Uterus (tissue), 4 donors: ENCODE data around the gene RUNX1. TPM values are rescaled to one million over a fixed set of nuclear protein-coding genes. Genes with fewer than 3 reads are reported as not detected.

Experiments
- DNase-seq, 2 donors: peaks; one replicate each; pipeline ENCODE4 v3.0.0-alpha.2; 2019 to 2020
- H3K27ac ChIP-seq, 2 donors: fragments of 200-600 bp; sonication (generic); 1 replicate in 1 of 2; 2 replicates in 1 of 2; pipeline ENCODE4 v1.5.1; 2016 to 2018
- H3K27me3 ChIP-seq, 2 donors: fragments of 200-600 bp; sonication (generic); one replicate each; pipeline ENCODE4 v1.5.1; 2018 to 2019; ENCODE audit warnings: control low read depth in 1 of 2
- H3K36me3 ChIP-seq, 2 donors: fragments of 200-600 bp; sonication (generic); one replicate each; pipeline ENCODE4 v1.5.1; 2019; ENCODE audit warnings: control low read depth in 1 of 2
- H3K4me1 ChIP-seq, 2 donors: fragments of 200-600 bp; sonication (generic); one replicate each; pipeline ENCODE4 v1.5.1; 2018 to 2019; ENCODE audit warnings: control low read depth in 1 of 2
- H3K4me3 ChIP-seq, 2 donors: fragments of 200-600 bp; sonication (generic); 1 replicate in 1 of 2; 2 replicates in 1 of 2; pipeline ENCODE4 v1.5.1; 2018 to 2019; ENCODE audit warnings: mild to moderate bottlenecking in 1 of 2
- H3K9me3 ChIP-seq, 2 donors: fragments of 200-600 bp; sonication (generic); one replicate each; pipeline ENCODE4 v1.5.1; 2019; ENCODE audit warnings: control low read depth in 1 of 2
- POLR2A ChIP-seq, 2 donors: fragments of 450-650 bp; IDR thresholded peaks; one replicate each; pipeline ENCODE4 v1.6.1; 2016; ENCODE audit warnings: antibody characterized with exemption in 2 of 2, mild to moderate bottlenecking in 1 of 2, moderate library complexity in 1 of 2
- intact Hi-C: fragments of 100-400 bp; cut with DNase I; formaldehyde crosslinking; loops from one replicate; pipeline ENCODE4 v1.15.1; 2023; ENCODE audit warnings: low total_unique reads
- total RNA-seq, 4 donors: library from RNA; depleted of rRNA in 3 of 4; stranded (reverse); fragments of >200 nt in 3 of 4; gene quantifications; one replicate each; pipeline versions ENCODE4 v1.1.0 to v1.2.4, GENCODE V29; 2014 to 2023
- TF ChIP-seq, protein P1 (sequence below), 4 experiments: fragments of 200-600 bp in 2 of 4; fragments of 450-650 bp in 2 of 4; sonication (generic) in 2 of 4; IDR thresholded peaks; one replicate each; pipeline ENCODE4 v1.5.1; 2016 to 2019; ENCODE audit warnings: antibody characterized with exemption in 4 of 4, mild to moderate bottlenecking in 2 of 4, moderate library complexity in 1 of 4
- donor health status: DM: yes; HTN: yes; CAD: no.

The RUNX1 gene
- total RNA-seq, 4 donors from 2014 or later, result under 0.01 to 13.2 (median 8.7) TPM

DNA sequence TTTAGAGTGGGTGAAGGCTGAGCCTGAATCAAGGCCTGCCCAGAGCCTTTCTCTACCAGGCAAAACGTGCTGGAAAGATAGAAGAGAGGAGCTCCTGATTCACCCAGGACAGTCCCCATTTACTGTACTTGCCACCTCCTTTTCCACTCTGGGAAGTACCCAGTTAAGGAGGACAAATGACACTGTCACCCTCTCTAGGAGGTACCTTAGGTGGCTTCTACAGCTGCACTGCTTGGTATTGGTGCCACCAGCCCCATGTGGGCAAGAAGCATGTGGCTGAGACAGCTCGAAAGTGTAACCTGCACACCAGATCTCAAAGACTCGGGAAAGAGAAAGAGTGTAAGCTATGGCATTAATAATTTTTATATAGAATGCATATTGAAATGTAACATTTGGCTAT is 42.3 kb downstream of the RUNX1 start:
- Histone ChIP-seq H3K9me3 (no peaks in the 10 kb centered on the region), H3K4me1 (no peaks in the 10 kb centered on the region), H3K27ac (no peak overlapping the region), H3K4me3 (no peak overlapping the region), H3K27me3 (no peaks in the 10 kb centered on the region), H3K36me3 (no peaks in the 10 kb centered on the region)
- TF ChIP-seq, protein P1, sequence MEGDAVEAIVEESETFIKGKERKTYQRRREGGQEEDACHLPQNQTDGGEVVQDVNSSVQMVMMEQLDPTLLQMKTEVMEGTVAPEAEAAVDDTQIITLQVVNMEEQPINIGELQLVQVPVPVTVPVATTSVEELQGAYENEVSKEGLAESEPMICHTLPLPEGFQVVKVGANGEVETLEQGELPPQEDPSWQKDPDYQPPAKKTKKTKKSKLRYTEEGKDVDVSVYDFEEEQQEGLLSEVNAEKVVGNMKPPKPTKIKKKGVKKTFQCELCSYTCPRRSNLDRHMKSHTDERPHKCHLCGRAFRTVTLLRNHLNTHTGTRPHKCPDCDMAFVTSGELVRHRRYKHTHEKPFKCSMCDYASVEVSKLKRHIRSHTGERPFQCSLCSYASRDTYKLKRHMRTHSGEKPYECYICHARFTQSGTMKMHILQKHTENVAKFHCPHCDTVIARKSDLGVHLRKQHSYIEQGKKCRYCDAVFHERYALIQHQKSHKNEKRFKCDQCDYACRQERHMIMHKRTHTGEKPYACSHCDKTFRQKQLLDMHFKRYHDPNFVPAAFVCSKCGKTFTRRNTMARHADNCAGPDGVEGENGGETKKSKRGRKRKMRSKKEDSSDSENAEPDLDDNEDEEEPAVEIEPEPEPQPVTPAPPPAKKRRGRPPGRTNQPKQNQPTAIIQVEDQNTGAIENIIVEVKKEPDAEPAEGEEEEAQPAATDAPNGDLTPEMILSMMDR (IDR thresholded peaks at IDR 0.05), result no peak
- no peak for TF ChIP-seq POLR2A (IDR thresholded peaks at IDR 0.05)
- intact Hi-C loops, result no loop called here
- no peak for DNase-seq

DNA sequence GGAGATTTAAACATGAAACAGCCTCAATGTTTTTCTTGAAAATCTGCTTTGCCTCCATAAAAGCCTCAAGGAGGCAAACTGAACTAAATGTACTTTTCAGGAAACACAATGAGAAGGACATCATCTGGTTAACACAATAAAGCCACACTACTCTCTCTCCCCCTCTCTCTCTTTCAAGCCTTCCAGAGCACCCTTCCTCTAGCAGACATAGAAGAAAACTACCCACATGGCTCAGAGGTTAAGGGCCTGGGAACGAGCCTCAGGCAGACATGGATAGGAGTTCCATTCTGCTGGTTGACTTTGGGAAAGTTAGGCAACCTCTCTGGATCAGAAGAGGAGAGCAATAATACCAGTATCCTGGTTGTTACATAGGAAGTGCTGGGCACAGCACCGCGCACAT is 42.9 kb downstream of the RUNX1 start:
- Histone ChIP-seq H3K27me3 (no peaks in the 10 kb centered on the region), H3K4me3 (no peak overlapping the region), H3K36me3 (no peaks in the 10 kb centered on the region), H3K4me1 (no peaks in the 10 kb centered on the region), H3K27ac (no peak overlapping the region), H3K9me3 (no peaks in the 10 kb centered on the region)
- DNase-seq, result no peak
- intact Hi-C loops, result no loop called here
- TF ChIP-seq, protein P1 (IDR thresholded peaks at IDR 0.05), result no peak
- no peak for TF ChIP-seq POLR2A (IDR thresholded peaks at IDR 0.05)

DNA sequence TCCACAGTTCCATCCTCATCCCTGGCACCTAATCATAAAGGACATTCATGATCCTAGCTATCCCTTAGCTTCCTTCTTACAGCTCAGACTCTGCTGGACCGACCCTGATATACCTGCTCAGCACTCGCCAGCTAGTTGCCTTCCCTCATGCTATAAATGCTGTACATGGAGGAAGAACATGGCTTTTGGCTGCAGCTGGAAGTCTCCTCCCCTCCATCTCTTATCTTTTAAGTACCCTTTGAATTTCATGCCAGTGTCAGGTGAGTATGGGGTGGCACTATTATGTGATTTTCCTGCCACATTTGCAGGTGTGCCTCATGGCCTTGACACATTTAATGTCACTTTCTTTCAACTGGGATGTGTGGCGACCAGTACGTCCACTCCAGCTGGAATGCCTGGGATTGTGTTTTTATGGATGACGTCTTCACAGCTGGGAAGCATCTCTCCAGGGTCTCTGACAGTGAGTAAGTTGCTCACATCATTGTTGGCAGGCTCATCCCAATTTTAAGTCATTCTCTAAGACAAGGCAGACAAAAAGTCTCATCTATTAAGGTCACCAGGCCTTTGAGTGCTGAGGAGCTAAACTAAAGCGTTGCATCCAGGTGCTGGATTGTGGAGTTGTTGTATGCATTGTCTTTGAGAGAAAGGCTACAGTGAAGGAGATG is 43.4 kb downstream of the RUNX1 start:
- TF ChIP-seq, protein P1 (IDR thresholded peaks at IDR 0.05), result no peak
- intact Hi-C loops, result no loop called here
- no peak overlapping the region for H3K4me3 ChIP-seq
- no peaks in the 10 kb centered on the region for H3K36me3 ChIP-seq
- H3K4me1 ChIP-seq, result no peaks in the 10 kb centered on the region
- H3K9me3 ChIP-seq, result no peaks in the 10 kb centered on the region
- H3K27me3 ChIP-seq, result no peaks in the 10 kb centered on the region
- DNase-seq, result no peak
- no peak overlapping the region for H3K27ac ChIP-seq

DNA sequence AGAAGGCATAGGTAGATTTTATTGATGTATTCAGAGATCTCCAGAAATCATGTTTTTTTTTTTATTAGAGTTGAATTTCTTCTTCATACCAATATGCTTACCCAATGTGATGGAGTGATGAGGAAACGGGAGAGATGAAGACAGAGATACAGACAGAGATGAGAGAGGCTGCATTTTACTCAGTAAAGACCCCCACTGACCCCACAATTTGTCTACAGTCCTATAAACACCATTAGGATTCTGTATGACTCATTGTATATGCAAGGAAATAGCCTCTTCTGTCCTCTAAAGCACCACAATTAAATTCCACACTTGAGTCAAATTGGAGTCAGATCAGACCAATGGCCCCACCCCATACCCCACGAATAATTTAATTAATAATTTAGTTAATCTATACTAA is 44.0 kb downstream of the RUNX1 start:
- DNase-seq, result no peak
- Histone ChIP-seq H3K27me3 (no peaks in the 10 kb centered on the region), H3K9me3 (no peaks in the 10 kb centered on the region), H3K27ac (no peak overlapping the region), H3K36me3 (no peaks in the 10 kb centered on the region), H3K4me3 (no peak overlapping the region), H3K4me1 (no peaks in the 10 kb centered on the region)
- no peak for TF ChIP-seq POLR2A (IDR thresholded peaks at IDR 0.05)
- TF ChIP-seq, protein P1 (IDR thresholded peaks at IDR 0.05), result no peak
- intact Hi-C loops, result no loop called here

DNA sequence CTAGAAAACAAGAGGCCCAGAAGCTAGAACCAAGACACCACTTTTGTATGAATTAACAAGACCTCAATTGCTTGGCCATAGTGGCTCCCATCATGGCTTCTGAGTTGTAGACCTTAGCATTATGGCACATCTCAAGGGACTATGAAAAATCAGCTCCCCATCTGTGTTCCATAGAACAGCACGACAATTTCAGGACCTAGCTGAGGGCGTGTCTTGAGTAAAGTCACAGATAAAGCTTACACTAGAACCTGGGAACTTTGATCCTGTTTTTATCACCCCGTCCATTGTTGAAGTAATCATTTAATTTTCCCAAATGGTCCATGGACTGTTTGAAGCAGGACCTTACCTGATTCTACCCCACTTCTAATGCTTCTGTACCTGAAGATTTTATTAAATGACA is 44.8 kb downstream of the RUNX1 start:
- no peak for DNase-seq
- H3K27me3 ChIP-seq, result no peaks in the 10 kb centered on the region
- H3K9me3 ChIP-seq, result no peaks in the 10 kb centered on the region
- H3K4me3 ChIP-seq, result no peak overlapping the region
- H3K36me3 ChIP-seq, result no peaks in the 10 kb centered on the region
- no peak for TF ChIP-seq POLR2A (IDR thresholded peaks at IDR 0.05)
- TF ChIP-seq, protein P1 (IDR thresholded peaks at IDR 0.05), result no peak
- H3K27ac ChIP-seq, result no peak overlapping the region
- intact Hi-C loops, result no loop called here
- H3K4me1 ChIP-seq, result no peaks in the 10 kb centered on the region
